NCI-H1048 (cell line): ENCODE data around the gene TTLL11.
"Not testable (repeated sequence)": the region's sequence is repeated elsewhere in the genome, so short reads cannot be mapped to it uniquely, and the experiment has no call there.

ENCODE experiments used
- DNase-seq: peaks from one replicate; lab custom pipeline; 2025; lab: John Stamatoyannopoulos, UW

Gene TTLL11

DNA sequence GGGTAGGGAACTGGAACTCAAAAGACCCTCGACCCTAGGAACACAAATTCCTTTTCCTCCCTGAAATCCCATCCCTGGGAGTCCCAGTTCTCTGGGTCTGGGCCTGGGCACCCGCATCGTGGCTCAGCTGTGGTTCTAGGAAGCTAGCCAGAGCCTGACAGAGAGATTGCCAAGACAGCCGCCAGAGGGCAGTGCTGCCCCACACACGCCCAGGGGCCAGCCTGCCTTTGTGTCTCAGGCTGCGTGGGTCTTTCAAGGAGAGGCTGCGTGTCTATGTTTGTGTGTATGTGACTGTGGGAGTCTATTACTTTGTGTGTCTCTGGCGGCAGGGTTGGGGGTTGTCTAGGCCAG, 32.0 kb upstream of the TTLL11 start:
- DNase-seq, result peak; percentile 37

DNA sequence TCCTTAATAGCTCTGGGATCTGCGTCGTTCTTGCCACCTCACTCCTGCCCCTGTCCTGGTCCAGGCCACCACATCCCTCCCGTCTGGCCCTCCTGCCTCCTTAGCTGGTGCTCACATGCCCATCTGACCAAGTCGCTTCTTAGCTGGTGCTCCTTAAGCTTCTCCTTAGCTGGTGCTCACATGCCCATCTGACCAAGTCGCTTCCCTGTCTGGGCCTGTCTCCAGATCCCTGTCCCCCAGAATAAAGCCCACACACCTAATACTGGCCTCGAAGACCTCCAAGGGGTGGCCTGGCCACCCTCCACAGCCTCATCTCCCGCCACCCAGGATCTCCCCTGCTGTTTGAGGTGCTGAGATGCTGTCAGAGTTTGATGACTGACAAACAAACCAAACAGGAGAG, 31.4 kb upstream of the TTLL11 start:
- DNase-seq, result no peak

DNA sequence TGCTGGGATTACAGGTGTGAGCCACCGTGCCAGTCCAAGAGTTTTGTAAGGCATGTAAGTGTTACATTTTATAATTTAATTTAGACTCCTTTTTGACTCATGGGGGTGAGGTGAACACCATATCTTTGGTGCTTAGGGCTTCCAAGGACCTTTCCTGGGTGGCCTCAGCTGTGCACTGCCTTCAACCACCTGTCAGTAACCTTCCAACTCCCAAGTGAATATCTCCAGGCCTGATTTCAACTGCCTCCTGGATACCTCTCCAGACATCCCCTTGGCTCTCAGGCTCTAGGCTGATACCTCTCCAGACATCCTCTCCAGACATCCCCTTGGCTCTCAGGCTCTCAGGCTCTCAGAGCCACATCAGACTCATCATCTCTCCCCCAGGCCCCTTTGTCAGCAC, 30.9 kb upstream of the TTLL11 start:
- no peak for DNase-seq

DNA sequence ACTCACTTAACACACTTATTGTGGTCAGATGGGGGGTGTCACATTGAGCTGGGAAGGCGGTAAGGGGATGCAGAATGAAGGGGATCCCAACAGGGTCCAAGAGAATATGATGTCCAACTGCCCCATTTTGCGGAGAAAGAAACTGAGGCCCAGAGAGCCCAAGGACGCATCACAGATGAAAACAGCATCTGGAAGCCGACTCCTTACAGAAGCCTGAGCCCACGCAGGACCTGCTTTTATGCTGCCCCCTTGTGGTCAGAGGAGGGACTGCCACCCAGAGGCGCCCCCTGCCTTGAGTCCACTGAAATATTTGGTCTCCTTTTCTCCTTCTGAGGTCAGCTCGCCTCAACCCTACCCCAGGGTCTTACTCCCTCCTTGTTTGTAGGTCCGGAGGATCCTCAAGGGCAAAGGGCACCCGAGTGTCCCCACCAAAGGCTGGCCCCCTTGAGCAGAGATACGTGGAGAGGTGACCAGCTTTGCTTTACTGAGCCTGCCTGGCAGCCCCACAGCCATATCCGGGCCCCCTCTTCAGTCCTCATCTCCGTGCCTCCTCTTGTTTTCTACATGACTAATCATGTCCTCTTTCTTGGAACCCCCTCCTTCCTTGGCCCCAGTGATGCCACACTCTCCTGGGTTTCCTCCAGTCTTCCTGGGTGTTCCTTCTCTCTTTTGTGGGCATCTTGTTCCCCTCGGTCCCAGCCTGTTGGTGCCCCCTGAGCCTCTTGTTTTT, 30.0 kb upstream of the TTLL11 start:
- DNase-seq, result peak; percentile 29

- no peak for DNase-seq
Measured at GRCh38 chr9:122122468-122122867, 29.4 kb upstream of the TTLL11 start.

DNA sequence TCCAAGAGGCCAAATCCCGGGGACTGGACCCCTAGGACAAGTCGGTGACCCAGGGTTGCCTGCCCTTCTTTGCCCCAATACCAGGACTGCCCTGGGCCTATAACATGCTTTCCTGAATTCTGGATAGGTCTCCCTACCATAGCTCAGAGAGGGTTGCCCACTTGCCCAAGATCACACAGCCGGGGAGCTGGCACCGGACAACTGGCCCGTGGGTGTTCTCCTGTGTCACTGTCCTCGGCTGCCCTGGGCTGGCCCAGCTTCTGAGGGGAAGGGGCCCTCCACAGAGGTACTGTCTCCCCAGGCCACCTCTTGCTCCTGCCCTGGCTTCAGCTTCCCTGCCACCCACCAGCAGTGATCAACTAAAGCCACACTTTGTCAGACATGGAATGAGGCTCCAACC, 28.8 kb upstream of the TTLL11 start:
- no peak for DNase-seq

DNA sequence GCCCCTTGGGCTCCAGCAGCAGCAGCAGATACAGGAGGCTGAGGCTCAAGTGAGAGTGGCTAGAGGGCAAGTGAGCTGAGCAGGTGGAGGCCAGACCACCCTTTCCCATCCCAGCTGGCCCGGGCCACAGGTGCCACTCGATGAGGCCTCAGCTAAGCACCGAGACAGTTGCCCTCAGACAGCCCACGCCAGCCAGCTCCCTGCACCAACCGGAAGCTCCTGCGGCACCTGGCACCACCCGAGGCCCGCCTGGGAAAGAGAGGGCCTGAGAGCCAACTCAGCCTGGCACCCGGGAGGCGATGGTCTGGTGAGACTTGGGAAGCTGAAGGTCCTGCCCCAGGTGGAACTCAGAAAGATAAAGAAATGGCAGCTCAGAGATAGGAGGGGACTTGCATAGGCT, 28.3 kb upstream of the TTLL11 start:
- DNase-seq, result no peak

DNA sequence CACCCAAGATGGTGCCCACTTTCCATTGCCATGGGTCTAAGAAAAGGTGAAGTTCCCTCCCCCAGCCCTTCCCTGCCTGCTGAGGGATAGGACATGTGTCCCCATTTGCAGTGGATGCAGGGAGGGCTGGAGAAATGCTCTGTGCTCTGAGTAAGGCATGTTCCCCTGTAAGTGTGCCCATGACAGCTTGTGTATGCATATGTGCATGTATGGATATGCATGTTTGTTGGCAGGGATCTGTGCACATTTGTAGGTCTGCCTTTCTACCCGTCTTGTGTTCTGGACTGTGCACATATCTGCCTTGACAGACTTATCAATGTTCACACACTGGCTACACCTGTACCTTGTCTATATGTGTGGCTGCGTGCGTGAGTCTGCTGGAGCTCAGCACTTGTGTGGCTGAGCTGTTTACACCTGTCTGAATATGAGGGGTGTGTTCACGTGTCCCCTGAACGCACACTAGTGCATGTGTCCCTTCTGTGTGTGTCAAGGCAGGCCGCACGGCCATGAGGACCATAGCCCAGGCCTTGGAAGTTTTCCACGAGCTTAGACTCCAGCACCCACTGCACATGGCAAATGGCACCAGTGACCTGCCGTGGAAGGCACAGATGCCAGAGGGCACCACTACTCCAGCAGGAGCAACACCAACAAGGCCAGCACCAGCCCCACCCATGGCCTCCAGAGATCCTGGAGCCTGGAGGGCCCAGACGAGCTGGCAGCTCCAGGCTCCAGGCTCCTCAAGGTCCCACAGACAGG, 27.4 kb upstream of the TTLL11 start:
- no peak for DNase-seq

GRCh38 chr9:122119721-122120120, 26.6 kb upstream of the TTLL11 start:
- DNase-seq, result no peak

- no peak for DNase-seq
Measured at GRCh38 chr9:122119166-122119521, 26.0 kb upstream of the TTLL11 start.

GRCh38 chr9:122118343-122119165, 25.4 kb upstream of the TTLL11 start:
- no peak for DNase-seq

- DNase-seq, result not testable (repeated sequence)
Measured at GRCh38 chr9:122117241-122117640, 24.1 kb upstream of the TTLL11 start.

DNA sequence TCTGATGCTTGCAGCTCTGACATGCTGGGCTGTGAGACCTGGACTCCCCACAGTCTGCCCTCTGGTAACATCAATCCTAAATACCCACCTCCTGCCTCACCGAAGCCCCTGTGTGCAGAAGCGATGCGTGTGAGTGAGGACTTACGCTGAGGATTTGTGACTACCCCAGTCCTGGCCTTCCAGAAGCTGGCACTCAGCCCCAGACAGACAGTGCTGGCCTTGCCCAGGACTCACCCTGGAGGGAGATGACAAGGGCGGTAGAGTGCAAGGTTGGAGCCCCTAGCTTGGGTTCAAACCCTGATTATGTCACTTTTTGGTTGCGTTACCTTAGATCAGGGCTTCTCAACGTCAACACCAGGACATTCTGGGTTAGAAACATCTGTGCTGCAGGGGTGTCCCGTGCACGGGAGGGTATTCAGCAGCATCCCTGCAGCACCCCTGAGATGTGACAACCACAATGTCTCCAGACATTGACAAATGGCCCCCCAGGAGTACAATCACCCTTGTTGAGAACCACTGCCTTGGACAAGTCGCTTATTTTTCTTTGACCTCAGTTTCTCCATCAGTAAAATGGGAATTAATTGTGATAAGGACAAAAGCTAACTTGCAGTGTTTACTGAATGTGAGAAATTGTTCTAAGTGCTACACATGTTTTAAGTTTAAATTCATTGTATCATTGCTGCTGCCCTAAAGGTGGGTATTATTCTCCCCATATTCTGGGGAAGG, 23.5 kb upstream of the TTLL11 start:
- DNase-seq, result no peak

GRCh38 chr9:122116040-122116439, 22.9 kb upstream of the TTLL11 start:
- DNase-seq, result no peak

- no peak for DNase-seq
Measured at GRCh38 chr9:122115176-122116035, 22.3 kb upstream of the TTLL11 start.

DNA sequence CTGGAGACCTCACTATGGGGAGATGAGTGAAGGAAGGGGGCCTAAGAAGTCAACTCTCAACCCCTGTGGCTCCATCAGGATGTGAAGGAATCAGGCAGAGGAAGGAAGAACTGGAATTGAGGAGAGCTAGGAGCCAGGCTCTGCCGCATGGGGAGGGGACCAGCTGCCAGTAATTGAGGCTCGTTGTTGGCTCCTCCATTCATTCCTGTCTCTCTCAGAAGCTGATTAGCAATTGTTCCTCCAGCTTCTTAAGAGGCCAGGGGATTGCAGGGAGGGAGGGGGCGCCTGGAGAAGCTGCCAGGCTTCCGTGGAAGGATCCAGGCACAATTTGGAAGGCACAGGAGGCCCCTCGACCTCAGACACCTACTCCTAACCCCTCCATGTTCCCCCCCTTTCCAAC, 20.5 kb upstream of the TTLL11 start:
- DNase-seq, result no peak

GRCh38 chr9:122112238-122112637, 19.1 kb upstream of the TTLL11 start:
- no peak for DNase-seq

DNA sequence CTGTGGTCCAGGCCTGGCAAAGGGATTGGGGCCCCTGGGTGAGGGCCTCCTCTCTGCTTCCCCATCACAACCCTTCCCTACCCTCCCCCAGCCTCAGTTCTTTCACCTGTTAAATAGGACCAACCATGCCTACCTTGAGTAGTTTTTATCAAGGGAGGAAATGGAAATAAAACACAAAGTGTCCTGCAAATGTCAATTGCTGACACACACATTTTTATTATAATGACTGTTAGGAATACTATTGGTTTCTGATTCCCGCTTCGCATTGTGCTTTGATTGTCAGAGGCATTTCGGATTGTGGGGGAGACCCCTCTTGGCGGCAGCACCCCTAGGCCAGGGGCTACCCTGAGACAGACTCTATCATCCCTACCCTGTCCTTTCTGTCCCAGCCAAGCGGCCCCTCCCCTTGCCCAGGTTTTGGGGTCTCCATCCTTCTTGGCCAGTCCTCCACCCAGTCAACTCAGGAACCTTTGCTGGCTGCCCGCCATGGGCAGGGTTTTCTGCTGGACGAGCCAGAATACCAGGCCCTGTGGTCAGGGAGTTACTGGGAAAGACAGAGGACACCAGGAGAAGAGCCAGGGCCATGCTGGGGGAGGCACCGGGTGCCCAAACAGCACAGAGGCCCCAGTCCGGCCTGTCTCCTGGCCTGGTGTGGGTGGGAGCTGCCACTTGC, 18.4 kb upstream of the TTLL11 start:
- DNase-seq, result no peak

DNA sequence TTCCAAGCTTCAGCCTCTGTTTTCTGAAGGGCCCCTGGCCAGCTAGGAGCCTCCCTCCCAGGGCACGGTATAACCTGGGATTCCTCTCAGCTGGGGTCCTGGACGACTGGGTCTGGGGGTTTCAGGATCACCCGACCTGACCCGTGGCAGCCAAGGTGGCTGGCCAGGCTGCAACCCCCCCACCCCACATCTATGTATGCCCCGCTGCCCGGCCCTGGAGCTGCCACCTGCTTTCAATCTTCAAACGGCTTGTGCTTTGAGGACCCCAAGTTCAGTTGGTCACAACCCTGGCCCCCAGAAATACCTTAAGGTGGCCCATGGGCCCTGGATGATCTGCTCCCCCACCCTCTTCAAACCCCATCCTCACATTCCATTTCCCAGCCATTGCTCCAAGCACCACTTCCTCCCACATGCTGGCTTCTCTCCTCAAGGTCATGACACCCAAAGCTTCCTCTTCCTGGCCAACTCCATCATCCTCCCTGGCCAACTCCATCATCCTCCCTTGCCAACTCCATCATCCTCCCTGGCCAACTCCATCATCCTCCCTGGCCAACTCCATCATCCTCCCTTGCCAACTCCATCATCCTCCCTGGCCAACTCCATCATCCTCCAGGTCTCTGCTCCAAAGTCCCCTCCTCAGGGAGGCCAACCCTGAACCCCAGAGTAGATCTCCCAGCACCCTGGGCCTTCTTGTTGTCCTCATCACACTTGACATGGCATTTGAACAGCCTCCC, 17.2 kb upstream of the TTLL11 start:
- no peak for DNase-seq
